Stimulated activated CD4-positive, alpha-beta T cell treated with anti-CD3 and anti-CD28 coated beads, Interleukin-1b, Interleukin-23, amount 100 ng/mL, for 48 hours (primary cell): ENCODE measurements around the gene TPGS2.
"Not testable (repeated sequence)": the region's sequence is repeated elsewhere in the genome, so short reads cannot be mapped to it uniquely, and the experiment has no call there.

Experiments used
- DNase-seq: peaks from one replicate; pipeline ENCODE4 v3.0.0-alpha.2; 2020

The TPGS2 gene

DNA sequence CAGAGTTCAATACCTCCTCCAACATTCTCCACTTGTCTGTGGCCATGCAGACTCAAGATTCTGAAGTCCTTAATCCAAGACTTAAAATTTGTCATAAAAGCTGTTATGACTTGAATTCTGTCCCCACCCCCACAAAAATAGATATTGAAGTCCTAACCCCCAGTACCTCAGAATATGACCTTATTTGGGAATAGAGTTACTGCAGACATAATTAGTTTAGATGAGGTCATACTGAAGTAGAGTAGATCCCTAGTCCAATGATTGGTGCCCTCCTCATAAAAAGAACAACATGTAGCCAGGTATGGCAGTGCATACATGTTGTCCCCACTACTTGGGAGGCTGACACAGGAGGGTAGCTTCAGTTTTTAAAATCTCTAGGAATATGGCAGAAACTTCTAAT, 9.2 kb downstream of the TPGS2 start:
- no peak for DNase-seq

DNA sequence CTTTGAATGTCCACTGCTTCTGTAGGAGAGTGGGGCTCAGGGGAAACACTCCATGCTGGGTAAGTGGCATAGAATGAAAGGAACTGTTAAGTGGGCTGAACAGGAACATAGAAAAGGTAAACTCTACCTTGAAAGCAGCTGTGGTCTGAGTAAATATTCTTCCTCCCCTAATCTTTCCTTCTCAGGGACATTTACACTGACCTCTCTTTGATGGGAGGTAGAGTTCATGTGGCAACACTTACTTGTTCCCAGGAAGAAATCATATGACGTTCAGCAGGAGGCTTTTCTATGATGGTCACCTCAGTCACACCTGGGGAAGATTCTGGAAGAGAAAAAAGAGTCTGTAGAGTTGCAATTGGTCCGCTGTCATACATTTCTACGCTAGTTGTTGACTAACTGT, 10.2 kb downstream of the TPGS2 start:
- DNase-seq, result no peak

DNA sequence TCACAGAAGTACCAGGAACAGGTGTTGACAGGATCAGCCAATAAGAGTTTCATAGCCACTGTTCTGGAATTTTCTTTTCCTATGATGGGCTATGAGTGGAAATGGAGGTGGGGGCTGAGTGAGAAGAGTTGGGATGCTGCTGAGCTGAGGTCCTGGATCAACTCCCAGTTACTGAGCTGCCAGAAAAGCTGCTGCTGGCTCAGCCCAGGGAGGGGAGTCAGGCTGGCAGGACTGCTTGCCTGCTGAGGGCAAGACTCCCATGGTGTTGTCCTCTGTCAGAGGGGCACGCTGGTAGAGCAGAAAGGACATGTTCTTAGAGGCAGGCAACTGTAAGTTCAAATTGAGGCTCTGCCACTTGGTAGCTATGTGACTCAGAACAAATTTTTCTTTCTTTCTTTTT, 11.8 kb downstream of the TPGS2 start:
- DNase-seq, result no peak

DNA sequence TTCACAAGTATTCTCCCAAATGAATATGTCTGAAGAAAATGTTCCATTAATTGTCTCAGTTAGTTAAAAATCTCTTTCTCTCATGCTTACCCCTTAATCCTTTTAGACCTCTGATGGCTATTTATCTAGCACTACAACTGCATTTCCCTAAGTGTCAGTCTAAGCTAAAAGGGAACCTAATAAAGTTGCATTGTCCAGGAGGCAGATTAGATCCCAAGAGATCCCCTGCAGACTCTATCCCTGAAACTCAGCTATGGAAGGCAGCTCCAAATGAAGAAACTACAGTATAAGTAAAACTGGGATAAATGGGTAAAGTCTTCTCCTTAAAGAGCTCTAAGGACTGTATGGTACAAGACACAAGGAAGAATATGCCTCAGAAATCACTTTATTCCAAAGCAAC, 12.7 kb downstream of the TPGS2 start:
- not testable (repeated sequence) for DNase-seq

DNA sequence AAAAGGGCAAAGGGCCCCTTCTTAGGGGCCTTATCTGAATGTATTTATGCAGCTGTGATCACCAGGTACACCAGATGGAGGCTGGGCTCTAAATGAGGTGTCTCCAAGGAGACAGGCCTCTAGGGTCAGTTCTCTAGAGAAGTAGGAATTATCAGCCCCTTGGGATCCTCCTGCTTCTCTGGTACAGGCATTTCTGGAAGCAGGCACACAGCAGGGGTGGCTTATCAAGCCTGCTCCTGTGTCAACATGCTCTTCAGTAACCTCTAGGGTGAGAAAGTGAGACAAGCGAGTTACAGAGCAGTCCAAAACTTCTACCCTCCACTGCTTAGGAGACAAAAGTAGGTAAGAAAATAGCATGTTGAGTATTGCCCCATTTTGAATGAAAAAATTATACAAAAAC, 13.8 kb downstream of the TPGS2 start:
- DNase-seq, result no peak

DNA sequence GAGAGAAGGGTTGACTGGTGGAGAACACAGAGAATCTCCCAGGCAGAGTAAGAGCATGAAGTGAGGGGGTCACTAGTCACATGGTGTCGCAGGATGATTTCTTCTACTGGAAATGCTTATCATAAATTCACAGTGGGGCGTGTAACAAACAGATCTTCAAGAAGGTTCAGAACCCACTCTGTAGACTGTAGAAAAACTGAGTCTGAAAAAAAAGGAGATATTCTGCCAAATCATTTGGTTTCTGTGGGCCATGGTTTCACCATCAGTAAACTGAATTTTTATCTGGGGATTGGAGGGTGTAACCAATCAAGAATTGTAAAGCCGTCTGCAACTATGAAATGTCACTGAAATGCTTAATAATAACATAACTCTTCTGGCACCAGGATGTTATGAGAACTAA, 15.0 kb downstream of the TPGS2 start:
- no peak for DNase-seq

DNA sequence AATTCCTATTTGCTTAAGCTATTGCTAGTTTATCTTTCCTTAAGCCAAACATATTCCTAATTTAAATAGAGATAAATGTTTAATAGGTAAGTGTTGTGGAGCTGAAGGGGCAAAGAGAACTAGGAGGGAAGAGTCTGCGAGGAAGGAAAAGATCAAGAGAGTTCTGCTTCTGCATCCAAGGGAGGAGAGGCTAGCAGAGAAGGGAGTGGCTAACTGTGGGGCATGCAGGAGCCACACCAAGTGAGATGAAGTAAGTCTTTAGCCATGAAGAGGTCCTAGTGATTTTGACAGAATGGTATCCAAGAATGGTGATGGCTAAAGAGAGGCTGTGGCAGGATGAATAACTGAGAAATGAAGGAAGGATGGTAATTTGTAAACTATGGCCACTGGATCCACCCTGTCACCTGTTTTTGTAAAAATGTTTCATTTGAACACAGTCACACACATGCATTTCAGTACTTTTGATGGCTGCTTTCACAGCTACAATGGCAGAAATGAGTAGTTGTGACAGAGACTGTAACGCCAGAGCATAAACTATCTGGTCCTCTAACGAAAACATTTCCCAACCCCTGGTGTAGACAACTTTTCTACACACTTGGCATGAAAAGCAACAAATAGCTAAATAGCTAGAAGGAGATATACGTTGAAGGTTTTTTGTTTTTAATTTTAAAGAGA, 15.6 kb downstream of the TPGS2 start:
- no peak for DNase-seq

DNA sequence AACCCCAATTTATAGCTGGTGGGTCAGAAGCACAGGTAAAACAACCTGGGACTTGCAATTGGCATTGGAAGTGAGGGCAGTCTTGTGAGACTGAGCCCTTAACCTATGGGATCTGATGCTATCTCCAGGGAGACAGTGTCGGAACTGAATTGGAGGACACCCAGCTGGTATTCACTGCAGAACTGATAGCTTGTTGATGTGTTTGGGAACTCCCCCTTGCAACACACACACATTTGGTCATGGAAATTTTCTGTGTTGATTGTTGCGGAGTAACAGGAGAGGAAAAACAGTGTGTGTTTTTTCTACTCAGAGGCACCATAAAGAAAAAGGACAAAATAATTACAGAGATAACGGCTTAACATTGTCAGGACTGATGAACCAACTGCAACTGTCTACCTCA, 16.1 kb downstream of the TPGS2 start:
- DNase-seq, result no peak

DNA sequence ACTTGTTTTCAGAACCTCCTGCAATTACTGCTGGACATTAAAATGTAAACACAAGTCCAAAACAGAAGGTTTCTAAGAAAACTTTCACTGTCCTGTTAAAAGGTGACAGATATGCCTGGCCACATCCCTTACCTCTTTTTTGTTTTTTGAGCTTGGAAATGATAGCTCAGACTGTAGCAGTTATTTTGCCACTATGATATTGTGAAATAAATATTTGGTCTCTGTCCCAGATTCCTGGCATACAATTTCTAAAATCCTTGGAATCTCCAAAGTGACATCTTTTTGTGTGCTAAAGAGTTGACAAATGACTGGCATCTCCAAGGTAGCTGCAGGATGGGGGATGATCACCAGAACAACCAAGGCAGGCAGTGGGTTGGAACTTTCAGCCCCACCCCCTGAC, 16.8 kb downstream of the TPGS2 start:
- no peak for DNase-seq

DNA sequence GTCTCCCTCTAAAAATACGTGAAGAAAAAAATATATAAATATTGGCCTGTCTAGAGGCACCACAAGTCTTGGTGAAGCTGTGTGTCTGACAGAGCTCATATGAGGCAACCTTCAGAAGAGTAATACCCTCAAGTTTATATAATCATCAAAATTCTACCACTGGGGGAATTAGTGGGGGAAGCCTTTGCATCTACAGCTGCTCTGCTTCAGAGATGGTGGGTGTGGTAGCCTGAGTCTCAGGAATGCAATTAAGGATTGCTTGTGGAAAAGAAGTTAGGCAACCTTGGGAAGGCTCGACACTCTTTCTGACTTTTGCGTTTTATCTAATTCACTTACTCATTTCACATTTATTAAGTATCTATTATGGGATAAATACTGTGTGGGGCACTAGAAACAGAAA, 17.4 kb downstream of the TPGS2 start:
- DNase-seq, result no peak

DNA sequence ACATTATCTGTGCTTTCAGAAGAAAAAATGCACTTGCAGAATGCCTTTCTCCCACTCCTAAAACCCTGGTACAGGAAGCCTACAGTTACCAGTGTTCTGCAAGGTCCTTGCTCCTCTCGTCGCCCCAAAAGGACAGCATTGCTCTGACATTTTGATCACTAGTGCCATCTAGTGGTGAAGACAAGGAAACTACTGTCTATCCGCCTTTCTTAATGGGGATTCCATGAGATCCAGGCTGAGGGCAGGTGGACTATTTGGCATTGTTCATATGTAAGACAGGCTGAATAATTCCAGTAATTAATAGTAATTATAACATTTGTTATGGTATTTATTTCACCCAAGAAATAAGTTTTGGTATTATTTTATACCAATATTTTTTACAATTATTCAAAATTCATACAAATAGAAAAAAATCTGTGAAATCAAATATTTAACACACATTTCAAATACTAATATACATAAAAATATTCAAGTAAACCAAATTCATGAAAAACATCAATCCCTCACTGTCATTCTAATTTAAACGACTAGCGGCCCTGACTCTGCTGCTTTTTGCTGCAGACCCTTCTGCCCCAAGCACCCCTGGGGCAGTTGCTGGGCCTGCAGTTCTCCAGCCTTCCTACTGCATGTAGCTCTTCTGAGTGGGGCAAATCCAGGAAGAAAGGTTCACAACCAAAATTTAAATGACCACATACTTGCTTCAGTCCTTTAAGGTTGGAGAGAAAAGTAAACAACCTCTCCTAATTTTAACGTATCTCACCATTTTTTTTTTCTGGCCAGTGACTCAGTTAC, 19.0 kb downstream of the TPGS2 start:
- peak; percentile 15 for DNase-seq

DNA sequence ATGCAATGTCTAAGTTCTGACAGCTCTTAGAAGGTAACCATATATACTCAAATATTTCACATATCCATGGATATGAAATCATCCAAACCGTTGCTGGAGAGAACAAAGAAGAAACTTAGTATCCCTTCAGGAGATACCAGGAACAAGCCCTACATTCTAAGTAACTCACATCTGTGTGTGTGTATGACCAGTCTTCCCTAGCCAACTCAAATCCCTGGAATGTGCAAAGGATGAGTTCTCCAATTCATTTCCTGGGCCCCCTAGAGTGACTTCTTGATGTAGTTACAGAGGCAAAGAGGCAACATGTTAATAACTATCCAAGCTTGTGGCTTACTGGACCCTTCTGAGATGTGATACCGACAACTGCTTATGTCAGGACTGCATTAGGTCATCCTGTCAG, 20.1 kb downstream of the TPGS2 start:
- DNase-seq, result no peak

DNA sequence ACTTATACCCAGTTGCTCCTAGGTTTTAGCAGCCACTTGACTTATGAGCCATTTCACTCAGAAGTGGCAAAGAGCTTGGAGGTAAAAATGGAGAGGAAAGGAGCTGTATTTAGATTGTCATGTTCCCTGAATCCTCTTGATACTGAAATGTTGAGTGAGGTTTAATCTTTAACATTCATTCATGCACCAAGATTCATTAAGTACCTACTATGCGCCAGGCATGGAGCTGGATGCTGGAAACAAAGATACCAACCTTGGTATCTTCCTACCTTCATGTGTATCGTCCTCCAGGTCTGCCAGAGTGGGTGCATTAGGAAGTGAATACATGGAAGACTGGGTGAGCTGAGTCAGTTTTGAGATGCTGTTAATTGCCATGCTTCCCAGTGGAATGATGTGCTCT, 23.7 kb downstream of the TPGS2 start:
- DNase-seq, result no peak

DNA sequence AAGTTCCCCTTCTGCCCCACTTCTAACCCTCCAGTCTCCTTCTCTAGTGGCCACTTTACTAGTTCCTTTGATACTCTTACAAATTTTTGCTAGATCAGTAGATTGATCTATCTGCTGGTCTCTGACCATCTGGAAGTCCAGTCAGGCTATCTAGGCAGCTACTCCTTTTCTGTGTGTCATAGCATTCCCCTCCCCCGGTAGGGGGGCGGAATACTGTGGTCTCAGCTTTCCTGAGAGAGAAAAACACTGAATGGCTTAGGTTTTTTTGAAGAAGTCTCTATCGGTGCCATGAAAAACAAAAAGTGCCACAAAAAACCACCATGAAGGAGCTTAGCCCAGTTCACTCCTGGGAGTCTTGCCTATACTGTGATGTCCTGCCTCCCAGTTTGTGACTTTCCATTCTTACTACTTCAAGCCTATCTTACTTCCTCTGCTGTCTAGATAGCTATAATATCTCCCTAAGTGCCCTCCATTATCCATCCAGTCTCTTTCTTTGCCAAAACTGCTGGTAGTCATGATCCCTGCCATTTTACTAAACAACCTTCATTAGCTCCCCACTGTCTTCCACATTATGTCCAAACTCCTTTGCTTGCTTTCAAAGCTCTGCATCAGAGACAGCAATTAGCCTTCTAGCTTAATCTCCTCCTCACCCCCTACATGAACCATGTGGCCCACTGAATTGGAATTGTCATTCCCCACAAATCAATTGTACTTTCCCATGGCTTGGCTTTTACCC, 29.9 kb downstream of the TPGS2 start:
- DNase-seq, result no peak

DNA sequence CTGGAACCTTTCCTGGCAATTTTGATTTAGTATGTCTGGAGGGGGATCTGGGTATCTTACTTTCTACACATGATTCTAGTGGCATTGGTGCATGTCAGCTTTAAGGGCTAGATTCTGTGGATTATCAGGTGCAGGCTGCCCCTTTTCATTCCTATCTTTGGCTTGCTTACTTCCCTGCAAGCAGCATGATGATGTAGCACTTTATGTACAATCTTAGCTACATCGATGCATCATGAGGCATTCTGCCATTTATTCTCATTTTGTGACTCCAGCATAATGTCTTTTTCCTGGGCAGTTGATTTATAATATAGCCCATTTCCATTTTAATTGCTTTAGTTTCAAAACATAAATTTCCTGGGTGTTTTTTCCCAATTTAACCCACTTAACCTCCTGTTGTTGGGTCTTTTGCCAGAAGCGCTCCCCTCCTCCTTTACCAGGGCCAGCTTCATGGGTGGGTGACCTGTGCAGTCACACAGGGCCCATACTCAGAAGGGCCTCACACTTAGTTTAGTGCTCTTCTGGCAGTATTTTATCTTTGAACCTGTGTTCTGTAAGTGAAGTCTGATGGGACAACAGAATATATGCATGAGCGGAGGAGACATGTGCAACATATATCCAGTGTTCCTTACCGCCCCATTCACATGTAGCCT, 36.0 kb downstream of the TPGS2 start:
- DNase-seq, result no peak

DNA sequence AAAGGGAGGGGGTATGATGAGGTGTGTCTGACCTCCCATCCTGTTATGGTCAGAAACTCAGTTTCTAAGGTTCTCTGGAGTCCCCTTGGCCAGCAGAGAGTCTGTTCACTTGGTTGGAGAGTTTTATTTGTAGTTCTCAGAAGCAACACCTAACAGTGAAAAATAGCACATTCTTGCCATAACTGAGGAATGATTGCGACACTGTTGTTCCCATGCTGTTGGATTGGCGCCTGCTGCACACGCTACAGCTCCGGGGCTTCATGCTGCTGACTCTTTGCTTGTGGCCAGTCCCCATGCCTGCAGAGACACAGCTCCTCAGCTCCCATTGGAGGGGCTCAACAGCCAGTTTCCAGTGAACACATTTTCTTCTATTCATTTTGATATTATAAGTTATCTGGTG, 42.1 kb downstream of the TPGS2 start:
- no peak for DNase-seq

DNA sequence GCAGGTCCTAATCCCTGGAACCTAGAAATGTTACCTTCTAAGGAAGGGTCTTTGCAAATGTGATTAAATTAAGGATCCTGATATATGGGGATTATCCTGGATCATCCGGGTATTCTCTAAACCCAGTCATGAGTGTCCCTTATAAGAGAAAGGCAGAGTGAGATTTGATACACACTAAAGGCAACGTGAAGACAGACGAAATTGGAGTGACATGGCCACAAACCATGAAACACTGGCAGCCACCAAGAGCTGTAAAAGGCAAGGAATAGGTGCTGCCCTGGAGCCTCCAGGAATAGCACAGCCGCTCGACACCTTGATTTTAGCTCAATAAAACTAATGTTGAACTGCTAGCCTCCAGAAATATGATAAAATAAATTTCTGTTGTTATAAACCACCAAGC, 45.0 kb downstream of the TPGS2 start:
- DNase-seq, result no peak

DNA sequence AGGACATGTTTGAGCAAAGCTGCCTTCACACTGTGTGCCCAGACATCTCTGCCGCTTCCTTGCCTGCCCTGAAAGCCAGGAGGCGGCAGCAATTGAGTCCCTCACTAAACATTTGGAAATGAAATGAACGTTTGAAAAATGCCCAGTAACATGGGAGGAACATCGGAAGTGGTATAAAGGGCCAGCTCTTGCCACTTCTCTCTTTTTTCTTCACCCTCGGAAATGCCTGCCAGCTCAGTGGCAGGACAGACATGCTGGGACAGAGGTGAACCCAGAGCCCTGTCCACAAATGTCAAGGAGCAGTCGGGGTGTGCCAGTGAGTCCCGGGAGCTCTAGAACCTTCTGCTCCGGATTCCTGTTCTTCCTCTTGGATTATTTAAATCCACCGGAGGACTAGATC, 46.1 kb downstream of the TPGS2 start:
- no peak for DNase-seq

DNA sequence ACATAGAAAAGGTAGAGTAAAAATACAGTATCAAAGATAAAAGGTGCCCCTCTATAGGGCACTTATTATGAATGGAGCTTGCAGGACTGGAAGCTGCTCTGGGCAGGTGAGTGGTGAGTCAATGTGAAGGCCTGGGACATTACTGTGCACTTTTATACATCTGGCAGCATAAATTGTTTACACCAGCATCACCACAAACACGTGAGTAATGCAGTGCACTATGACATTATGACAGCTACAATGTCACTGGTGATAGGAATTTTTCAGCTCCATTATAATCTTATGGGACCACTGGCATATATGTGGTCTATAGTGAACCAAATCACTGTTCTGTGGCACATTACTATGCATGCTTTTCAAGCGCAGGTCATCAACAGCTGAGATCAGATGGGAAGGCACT, 48.1 kb downstream of the TPGS2 start:
- no peak for DNase-seq

DNA sequence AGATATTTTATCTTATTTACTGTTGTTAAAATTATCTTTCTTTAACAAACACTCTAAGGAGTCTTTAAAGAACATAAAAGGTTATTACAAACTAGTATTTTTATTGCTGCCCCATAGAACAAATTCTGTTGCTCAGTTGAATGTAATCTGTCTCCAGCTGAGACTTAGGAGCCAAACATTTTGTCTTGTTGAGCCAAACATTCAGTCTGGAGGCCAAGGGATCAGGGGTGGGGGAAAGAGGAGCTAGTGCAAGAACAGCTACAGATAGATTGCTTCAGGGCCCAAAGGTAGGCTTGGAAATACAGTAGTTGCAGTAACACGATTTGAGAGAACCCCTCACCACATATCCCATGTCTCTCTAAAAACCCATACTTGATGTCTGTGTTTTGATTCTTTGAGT, 51.2 kb downstream of the TPGS2 start:
- DNase-seq, result no peak

DNA sequence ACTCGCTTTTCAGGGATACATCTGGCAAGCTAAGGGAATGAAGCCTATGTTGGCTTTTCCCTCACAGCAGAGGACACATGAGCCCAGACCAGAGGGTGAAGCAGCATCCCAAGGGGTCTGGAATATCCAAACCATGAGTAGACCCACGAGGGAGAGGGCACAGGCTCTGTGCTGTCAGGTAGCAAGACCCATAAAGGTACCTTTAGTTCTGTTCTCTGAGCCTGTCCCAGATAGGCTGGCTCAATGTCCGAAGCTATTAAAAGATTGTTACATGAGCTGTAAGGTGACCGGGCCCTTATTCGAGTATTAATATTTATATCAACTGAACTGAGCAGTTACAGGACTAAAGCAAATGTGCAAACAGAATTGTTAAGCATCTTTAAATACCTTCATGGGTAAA, 52.2 kb downstream of the TPGS2 start:
- DNase-seq, result no peak

DNA sequence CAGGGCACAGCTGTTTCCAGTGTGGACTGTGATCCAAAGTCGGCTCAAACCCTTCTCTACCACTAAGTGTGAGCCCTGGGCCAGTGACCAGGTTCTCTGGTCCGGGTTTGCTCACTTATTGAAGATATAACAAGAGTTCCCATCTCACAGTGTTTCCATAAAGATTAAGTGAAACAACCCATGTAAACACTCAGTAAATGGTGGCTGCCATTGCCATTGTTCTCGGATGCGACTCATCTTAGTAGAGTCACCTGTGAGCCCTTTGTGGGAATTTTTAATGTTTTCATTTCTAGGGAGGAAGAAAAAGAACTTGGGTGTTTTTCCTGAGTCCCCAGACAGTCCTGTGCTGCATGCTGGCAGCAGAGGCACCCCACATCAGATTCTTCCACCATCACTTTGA, 53.4 kb downstream of the TPGS2 start:
- DNase-seq, result no peak

DNA sequence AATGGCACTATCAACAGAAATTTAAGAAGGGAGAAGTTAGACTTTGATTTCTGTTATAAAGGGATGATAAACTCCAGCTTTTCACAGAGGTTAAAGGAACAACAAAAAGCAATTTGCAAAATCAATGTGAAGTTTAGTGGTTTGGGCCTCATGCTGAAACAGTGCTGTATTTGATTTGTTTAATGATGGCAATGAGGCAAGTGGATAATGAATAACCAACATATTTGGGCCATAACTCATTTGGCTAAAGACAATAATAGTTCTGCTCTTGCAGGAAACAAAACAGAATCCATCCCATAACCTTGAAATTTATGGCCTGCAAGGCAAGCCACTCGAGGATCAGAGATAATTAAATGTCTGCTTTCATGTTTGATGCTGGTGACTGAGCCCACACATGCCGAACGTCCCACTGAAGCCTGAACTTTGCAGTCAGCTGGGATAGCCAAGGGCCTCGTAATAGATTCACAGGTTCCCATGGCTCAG, 56.5 kb downstream of the TPGS2 start:
- DNase-seq, result no peak

DNA sequence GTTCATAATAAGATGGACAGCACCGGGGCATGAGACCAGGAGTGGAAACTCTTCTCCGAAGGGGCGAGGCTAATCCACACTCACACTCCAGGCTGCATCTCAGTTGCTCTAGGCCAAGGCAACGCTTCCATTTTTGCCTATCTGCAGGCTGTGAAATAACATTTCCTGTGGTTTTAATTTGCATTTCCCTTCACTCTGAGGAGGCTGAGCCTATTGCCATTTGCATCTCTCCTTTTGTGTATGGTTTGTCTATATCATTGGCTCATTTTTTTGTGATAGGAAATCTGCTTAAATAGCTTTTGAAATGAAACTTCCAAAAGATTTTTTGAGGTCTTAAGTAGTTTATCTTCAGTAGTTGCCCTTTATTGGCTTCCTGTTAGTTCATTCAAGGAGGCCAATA, 57.6 kb downstream of the TPGS2 start:
- DNase-seq, result no peak
